SK-N-MC (cell line): ENCODE data around the gene RC3H2.

Experiments
- EZH2 ChIP-seq: fragments of 200-600 bp; sonication (generic); IDR thresholded peaks from one replicate; pipeline ENCODE4 v1.6.1; 2017; ENCODE audit warnings: antibody characterized with exemption
- POLR2AphosphoS5 ChIP-seq: IDR thresholded peaks from 2 replicates; pipeline ENCODE4 v1.6.1; 2012; ENCODE audit warnings: mild to moderate bottlenecking, low read depth, low read length, borderline replicate concordance

DNA sequence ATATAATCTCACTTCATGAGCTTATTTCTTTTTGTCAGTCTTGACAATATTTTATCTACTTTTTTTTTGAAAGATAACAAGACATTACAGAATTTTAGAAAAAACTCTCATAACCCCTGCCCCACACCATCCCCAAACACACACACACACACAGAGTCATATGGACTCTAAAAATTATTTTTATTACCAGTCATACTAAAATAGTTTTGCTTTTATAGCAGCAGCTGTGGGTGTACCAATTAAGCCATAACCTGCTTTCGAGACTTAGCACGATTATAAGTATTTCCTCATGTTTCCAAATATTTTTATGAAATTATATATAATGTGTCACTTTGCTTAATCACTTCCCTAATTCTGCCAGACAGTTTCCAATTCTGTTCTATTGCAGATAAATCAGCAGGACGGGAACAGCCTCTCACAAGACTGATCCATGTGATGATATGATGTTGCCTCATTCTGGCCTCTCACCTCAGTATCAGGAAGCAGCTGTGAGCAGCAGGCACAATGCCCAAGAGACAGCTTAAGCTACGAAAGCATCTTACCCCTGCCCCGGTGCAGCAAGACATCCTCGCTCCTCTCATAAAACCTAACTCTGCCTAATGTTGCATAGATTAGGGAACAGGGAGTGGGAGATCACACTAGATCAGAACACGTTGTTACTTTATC, 83.7 kb downstream of the RC3H2 start:
- TF ChIP-seq POLR2AphosphoS5 (no peak), EZH2 (no peak)
